HL-60 (cell line): Measurements from ENCODE around the gene FGF22.

Experiments used
- DNase-seq, 2 experiments: peaks; one replicate each; pipeline ENCODE4 v3.0.0-alpha.2; 2010 to 2020; ENCODE audit warnings: low read depth in 1 of 2, low spot score in 1 of 2
- H3K27ac ChIP-seq: fragments of 250-450 bp; sonication (Bioruptor Pico); replicated peaks from 2 replicates; pipeline ENCODE4 v1.5.1; 2020; ENCODE audit warnings: mild to moderate bottlenecking, moderate library complexity
- H3K27me3 ChIP-seq: fragments of 250-450 bp; sonication (Bioruptor Pico); 2 replicates; pipeline ENCODE4 v1.5.1; 2021; ENCODE audit warnings: mild to moderate bottlenecking, moderate library complexity; ENCODE audit not compliant: insufficient read depth, poor library complexity, severe bottlenecking
- H3K4me3 ChIP-seq: replicated peaks from 2 replicates; pipeline ENCODE4 v1.5.1; 2011; ENCODE audit warnings: mild to moderate bottlenecking, control low read depth, low read length; ENCODE audit not compliant: insufficient read depth
- CTCF ChIP-seq: IDR thresholded peaks from one replicate; pipeline ENCODE4 v1.5.1; 2011; ENCODE audit warnings: low read length, control low read depth, inconsistent platforms; ENCODE audit not compliant: insufficient read depth
- GABPA ChIP-seq: IDR thresholded peaks from 2 replicates; pipeline ENCODE4 v1.6.1; 2012; ENCODE audit warnings: low read depth
- POLR2AphosphoS5 ChIP-seq: IDR thresholded peaks from 2 replicates; pipeline ENCODE4 v1.6.1; 2012; ENCODE audit warnings: low read depth
- REST ChIP-seq: IDR thresholded peaks from 2 replicates; pipeline ENCODE4 v1.6.1; 2012; ENCODE audit warnings: low read depth; ENCODE audit not compliant: insufficient replicate concordance
- SPI1 ChIP-seq: IDR thresholded peaks from 2 replicates; pipeline ENCODE4 v1.6.1; 2012; ENCODE audit warnings: low read depth, mild to moderate bottlenecking, borderline replicate concordance

Gene FGF22

DNA sequence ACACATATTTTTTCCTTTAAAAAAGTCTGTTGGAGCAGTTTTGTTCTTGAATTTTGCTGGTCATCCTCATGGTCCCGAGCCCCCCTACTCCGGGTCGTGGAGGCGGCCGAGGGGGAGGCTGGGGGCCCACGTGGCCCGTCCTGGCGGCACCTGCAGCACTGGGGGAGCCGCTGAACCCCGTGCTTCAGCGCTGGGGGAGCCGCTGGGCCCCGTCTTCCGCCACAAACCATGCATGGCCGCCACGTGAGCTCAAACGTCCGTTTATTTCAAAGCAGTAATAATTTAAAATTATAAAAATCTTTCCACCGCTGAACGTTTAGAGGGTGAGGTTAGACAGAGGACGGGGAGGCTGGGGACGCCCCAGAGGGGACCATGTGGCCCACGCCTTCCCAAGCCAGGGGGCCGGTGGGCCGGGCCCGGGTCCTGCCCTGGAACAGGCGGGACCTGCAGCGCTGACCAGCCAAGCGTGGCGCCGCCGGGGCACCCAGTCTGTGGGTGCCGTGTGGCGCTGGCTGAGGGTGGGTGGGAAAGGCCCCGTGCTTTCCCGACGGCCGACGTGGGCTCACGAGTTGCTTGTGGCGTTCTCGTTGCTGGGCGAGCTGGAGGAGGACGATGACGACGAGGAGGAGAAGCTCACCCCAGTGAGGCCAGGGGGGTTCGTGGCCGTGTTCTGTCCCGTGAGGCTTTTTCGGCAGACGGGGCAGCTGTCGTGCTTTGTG lies 8.0 kb downstream of the FGF22 start:
- no peak overlapping the region for H3K27ac ChIP-seq
- TF ChIP-seq POLR2AphosphoS5 (no peak), CTCF (no peak), GABPA (no peak), REST (no peak), SPI1 (no peak)

GRCh38 chr19:648305-648704 lies 8.6 kb downstream of the FGF22 start:
- TF ChIP-seq GABPA (no peak), POLR2AphosphoS5 (no peak), REST (no peak), SPI1 (no peak), CTCF (no peak)
- Histone ChIP-seq H3K27ac (no peak overlapping the region), H3K4me3 (no peak overlapping the region), H3K27me3 (no peaks in the 10 kb centered on the region)
- DNase-seq, result no peak

More for the DNA sequence above, 8.0 kb downstream of the FGF22 start:
- no peak for DNase-seq
- Histone ChIP-seq H3K4me3 (no peak overlapping the region), H3K27me3 (no peaks in the 10 kb centered on the region)

DNA sequence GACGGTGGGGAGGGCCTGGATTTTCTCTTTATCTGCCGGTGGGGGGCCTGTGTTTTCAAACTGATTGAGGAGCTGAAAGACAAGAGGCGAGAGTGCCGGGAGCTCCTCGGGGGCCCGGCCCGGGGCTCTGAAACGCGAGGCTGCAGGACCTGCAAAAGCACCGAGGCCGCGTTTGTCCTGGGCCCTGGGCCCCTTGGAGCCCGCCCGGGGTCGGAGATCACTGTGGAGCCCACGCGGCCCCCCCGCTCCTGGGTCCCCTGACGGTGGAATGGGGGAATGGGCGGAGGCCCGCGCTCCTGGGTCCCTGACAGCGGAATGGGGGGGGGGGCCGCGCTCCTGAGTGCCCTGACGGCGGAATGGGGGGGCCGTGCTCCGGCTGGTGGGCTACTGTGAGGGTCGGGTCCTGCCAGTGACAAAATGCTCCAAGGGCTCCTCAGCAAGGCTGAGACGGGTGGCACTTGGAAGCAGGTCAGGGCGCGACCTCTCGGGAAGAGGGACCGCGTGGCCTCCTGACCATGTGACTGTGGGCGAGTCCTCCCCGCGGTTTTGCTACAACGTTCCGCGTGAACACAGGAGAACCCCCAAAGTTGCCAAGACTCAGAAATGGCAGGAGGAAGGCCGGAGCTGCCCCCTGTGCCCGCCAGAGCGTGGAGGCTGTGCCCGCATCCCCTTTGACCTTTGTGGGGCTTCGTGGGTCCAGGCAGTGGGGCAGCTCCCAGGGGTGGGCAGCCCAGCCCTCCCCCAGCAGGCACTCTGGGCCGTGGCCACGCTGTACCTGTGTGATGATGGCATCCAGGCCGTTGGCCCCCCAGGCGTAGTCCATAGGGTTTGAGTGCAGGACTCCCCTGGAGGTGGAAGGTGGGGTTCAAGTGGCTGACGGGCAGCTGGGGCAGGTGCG lies 9.5 kb downstream of the FGF22 start:
- Histone ChIP-seq H3K27me3 (no peaks in the 10 kb centered on the region), H3K4me3 (no peak overlapping the region), H3K27ac (no peak overlapping the region)
- DNase-seq, result no peak
- TF ChIP-seq SPI1 (no peak), REST (no peak), POLR2AphosphoS5 (no peak), GABPA (no peak), CTCF (no peak)
